ENCODE data around the gene P2RX4.

- TF ChIP-seq CTCF (IDR thresholded peaks at IDR 0.05) (no peak), POLR2A (IDR thresholded peaks at IDR 0.05) (no peak), POLR2AphosphoS5 (IDR thresholded peaks at IDR 0.05; ENCODE audit: insufficient read depth in 1 of 2, low read depth in 1 of 2) (no peak)
These were observed 4.3 kb downstream of the P2RX4 start for GRCh38 chr12:121214166-121214777.
